H1 (cell line): ENCODE measurements around the gene PLG. TPM values are rescaled to one million over a fixed set of nuclear protein-coding genes. Genes with fewer than 3 reads are reported as not detected.

Experiments
- CHD7 ChIP-seq: fragments of 300-600 bp; sonication (generic); IDR thresholded peaks from 2 replicates; pipeline ENCODE4 v1.7.1; 2012; ENCODE audit warnings: low read length, moderate library complexity, mild to moderate bottlenecking, inconsistent platforms; ENCODE audit not compliant: insufficient replicate concordance
- CTBP2 ChIP-seq: IDR thresholded peaks from 2 replicates; pipeline ENCODE4 v1.7.0; 2011; ENCODE audit warnings: borderline replicate concordance, mild to moderate bottlenecking, moderate library complexity, mixed read lengths, low read length; ENCODE audit not compliant: insufficient read depth, insufficient read length
- EZH2 ChIP-seq: fragments of 200-600 bp; sonication (generic); IDR thresholded peaks from 2 replicates; pipeline ENCODE4 v1.7.1; 2012; ENCODE audit warnings: low read depth, mild to moderate bottlenecking, moderate library complexity, low read length, inconsistent platforms; ENCODE audit not compliant: severe bottlenecking
- GABPA ChIP-seq: IDR thresholded peaks from 2 replicates; pipeline ENCODE4 v1.6.1; 2011; ENCODE audit warnings: mild to moderate bottlenecking, low read length, moderate library complexity, borderline replicate concordance; ENCODE audit not compliant: insufficient read depth
- NRF1 ChIP-seq: IDR thresholded peaks from 2 replicates; pipeline ENCODE4 v1.6.1; 2011; ENCODE audit warnings: mild to moderate bottlenecking, low read depth, low read length, improper control_type of control experiment
- RFX5 ChIP-seq: IDR thresholded peaks from 2 replicates; pipeline ENCODE4 v1.6.1; 2011; ENCODE audit warnings: low read depth, low read length, improper control_type of control experiment, borderline replicate concordance
- RNF2 ChIP-seq: fragments of 200-900, 300-1000 bp; sonication (generic); IDR thresholded peaks from 2 replicates; pipeline ENCODE4 v1.7.1; 2016; ENCODE audit warnings: borderline replicate concordance, low read depth, mild to moderate bottlenecking, antibody characterized with exemption, low read length; ENCODE audit not compliant: poor library complexity, severe bottlenecking; ENCODE audit errors: missing control alignments
- SP4 ChIP-seq: IDR thresholded peaks from 2 replicates; pipeline ENCODE4 v1.6.1; 2012; ENCODE audit warnings: low read length, inconsistent platforms
- polyA plus RNA-seq, 7 experiments: library from polyadenylated mRNA; depleted of rRNA in 3 of 7; stranded (reverse) in 5 of 7; unstranded in 2 of 7; fragments of >200 nt in 5 of 7; fragments of 200-250 nt in 2 of 7; gene quantifications; 1 replicate in 5 of 7; 2 replicates in 1 of 7; 4 replicates in 1 of 7; pipeline versions ENCODE4 v1.2.1 to v1.2.3, GENCODE V29; 2011 to 2013; ENCODE audit warnings: missing spikeins in 2 of 7, mixed read lengths in 2 of 7
- total RNA-seq: library from RNA; stranded (reverse); fragmentation: NEBNext Ultra II Directional; extraction: Animal tissue kit (Norgen Biotek cat#: 25700); gene quantifications from 2 replicates; pipeline ENCODE4 v1.2.1, GENCODE V29; 2021
- TF ChIP-seq, protein P1 (sequence below): IDR thresholded peaks from 2 replicates; pipeline ENCODE4 v1.6.1; 2012; ENCODE audit warnings: inconsistent platforms

PLG gene
- total and polyA plus RNA-seq, 2 of the 8 experiments (the other 6 are each of a cell fraction or from before 2014, with no cell fraction given) = not detected

DNA sequence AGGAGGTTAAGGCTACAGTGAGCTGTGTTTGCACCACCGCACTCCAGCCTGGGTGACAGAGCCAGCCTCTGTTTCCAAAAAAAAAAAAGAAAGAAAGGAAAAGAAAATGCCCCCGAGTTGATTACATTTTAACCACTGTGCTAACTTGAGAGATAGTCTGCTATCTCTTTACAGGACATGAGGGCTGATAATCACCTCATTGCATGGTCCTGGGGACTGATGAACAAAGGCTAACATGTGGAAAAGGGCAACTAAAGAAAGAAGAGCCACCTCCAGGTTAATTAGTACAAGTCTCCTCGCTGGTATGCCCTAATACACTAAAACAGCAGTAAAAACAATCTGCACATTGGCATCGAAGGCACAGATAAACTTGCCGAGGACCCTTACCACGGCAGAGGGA is 4.2 kb upstream of the PLG start (continued):
- TF ChIP-seq CHD7 (no peak), NRF1 (no peak), RNF2 (no peak), GABPA (no peak), RFX5 (no peak), SP4 (no peak), CTBP2 (no peak), EZH2 (no peak)
- TF ChIP-seq, protein P1, sequence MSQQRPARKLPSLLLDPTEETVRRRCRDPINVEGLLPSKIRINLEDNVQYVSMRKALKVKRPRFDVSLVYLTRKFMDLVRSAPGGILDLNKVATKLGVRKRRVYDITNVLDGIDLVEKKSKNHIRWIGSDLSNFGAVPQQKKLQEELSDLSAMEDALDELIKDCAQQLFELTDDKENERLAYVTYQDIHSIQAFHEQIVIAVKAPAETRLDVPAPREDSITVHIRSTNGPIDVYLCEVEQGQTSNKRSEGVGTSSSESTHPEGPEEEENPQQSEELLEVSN = no peak
- TF ChIP-seq, all 59 proteins: peak for 0
